Fibroblast of gingiva (primary cell): ENCODE measurements around the gene RLF.

Source experiments
- DNase-seq: peaks from one replicate; pipeline ENCODE4 v3.0.0-alpha.2; 2011; ENCODE audit warnings: low read depth

Gene RLF

GRCh38 chr1:40270152-40270834 is 109.1 kb downstream of the RLF start:
- no peak for DNase-seq

- DNase-seq = no peak
Observed at GRCh38 chr1:40272653-40273213, 111.5 kb downstream of the RLF start.

- no peak for DNase-seq
Observed at GRCh38 chr1:40273547-40274166, 112.5 kb downstream of the RLF start.

DNA sequence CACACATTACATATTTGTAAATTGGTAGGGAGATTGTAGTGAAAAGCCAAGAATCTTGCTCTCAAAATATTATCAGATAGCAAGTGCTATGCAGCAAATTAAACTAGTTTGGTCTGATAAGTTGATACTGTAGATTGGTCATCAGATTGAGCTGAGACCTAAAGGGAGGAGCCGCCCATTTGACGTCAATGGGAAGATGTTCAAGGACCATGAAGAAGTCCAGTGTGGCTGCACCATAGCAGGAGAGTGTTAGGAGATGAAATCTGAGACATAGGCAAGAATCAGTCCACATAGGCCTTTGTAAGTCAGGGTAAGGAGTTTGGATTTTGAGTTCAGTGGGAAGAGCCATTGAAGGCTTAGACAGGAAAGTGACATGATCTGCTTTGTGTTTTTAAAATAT is 113.1 kb downstream of the RLF start:
- DNase-seq = no peak

GRCh38 chr1:40276122-40276521 is 114.9 kb downstream of the RLF start:
- no peak for DNase-seq

- no peak for DNase-seq
Observed at GRCh38 chr1:40281853-40282252, 120.7 kb downstream of the RLF start.
